ENCODE measurements around the gene OPCML.

GRCh38 chr11:132874638-132875037 is 657.7 kb downstream of the OPCML start:
- TF ChIP-seq, protein P1, sequence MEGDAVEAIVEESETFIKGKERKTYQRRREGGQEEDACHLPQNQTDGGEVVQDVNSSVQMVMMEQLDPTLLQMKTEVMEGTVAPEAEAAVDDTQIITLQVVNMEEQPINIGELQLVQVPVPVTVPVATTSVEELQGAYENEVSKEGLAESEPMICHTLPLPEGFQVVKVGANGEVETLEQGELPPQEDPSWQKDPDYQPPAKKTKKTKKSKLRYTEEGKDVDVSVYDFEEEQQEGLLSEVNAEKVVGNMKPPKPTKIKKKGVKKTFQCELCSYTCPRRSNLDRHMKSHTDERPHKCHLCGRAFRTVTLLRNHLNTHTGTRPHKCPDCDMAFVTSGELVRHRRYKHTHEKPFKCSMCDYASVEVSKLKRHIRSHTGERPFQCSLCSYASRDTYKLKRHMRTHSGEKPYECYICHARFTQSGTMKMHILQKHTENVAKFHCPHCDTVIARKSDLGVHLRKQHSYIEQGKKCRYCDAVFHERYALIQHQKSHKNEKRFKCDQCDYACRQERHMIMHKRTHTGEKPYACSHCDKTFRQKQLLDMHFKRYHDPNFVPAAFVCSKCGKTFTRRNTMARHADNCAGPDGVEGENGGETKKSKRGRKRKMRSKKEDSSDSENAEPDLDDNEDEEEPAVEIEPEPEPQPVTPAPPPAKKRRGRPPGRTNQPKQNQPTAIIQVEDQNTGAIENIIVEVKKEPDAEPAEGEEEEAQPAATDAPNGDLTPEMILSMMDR (IDR thresholded peaks at IDR 0.05), result no peak
- no peak for TF ChIP-seq POLR2A (IDR thresholded peaks at IDR 0.05)

All from lower leg skin (tissue), 3 donors.